Lower leg skin (tissue), 3 donors: ENCODE data around the gene DNAL1.

ENCODE experiments used
- POLR2A ChIP-seq, 2 donors: fragments of 450-650 bp; IDR thresholded peaks; one replicate each; pipeline ENCODE4 v1.6.1; 2016 to 2017; ENCODE audit warnings: antibody characterized with exemption in 2 of 2, mild to moderate bottlenecking in 1 of 2, moderate library complexity in 1 of 2
- TF ChIP-seq, protein P1 (sequence below), 3 donors: fragments of 450-650 bp; IDR thresholded peaks; one replicate each; pipeline ENCODE4 v1.5.1; 2016; ENCODE audit warnings: antibody characterized with exemption in 3 of 3, mild to moderate bottlenecking in 3 of 3, moderate library complexity in 2 of 3

DNA sequence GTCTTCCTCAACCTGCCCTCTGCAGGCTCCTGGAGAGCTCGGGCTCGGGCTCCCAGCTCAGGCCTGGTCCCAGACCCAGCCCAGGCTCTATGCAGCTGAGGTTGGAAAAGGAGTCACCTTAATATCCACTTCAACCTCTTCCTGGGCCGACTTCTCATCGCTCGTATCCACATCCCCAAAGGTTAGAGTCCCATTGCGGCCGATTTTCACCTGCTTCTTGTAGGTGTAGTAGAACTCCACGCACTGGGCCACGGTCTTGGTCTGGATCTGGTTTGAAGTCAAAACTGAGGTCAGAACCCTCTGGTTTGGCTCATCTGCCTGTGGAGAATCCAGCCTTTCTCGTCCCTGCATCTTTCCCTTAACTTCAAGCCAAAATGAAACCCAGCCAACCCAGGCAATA lies 77.8 kb downstream of the DNAL1 start:
- TF ChIP-seq, protein P1, sequence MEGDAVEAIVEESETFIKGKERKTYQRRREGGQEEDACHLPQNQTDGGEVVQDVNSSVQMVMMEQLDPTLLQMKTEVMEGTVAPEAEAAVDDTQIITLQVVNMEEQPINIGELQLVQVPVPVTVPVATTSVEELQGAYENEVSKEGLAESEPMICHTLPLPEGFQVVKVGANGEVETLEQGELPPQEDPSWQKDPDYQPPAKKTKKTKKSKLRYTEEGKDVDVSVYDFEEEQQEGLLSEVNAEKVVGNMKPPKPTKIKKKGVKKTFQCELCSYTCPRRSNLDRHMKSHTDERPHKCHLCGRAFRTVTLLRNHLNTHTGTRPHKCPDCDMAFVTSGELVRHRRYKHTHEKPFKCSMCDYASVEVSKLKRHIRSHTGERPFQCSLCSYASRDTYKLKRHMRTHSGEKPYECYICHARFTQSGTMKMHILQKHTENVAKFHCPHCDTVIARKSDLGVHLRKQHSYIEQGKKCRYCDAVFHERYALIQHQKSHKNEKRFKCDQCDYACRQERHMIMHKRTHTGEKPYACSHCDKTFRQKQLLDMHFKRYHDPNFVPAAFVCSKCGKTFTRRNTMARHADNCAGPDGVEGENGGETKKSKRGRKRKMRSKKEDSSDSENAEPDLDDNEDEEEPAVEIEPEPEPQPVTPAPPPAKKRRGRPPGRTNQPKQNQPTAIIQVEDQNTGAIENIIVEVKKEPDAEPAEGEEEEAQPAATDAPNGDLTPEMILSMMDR (IDR thresholded peaks at IDR 0.05), result no peak
- no peak for TF ChIP-seq POLR2A (IDR thresholded peaks at IDR 0.05)
